ENCODE results near the gene FUZ. TPM values are rescaled to one million over a fixed set of nuclear protein-coding genes. Genes with fewer than 3 reads are reported as not detected.

Gene FUZ
- total and polyA plus RNA-seq, 2 donors (not counting 1 experiment from before 2014, with no cell fraction given) = 30.2 to 31.5 TPM

DNA sequence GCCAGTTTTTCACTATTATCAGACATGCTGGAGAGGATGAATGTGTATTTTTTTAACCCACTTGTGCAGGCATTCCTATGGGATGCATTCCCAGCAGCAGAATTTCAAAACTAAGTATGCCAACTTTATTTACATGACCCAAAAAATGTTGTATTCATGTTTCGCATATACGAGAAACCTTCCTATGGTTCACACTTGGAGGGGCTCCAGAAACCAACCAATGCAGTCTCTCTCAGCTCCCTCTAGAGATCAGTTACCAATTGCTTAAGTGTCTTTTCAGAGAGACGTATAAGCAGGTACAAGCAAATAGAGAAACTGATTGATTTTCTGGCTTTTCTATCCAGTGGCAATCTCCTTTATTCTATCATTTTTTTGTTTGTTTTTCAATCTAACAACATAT lies 32.3 kb upstream of the FUZ start:
- H3K4me3 Mint-ChIP-seq = peak overlapping the region; percentile 42
- CTCF ChIA-PET = no interaction called here

More for the DNA sequence above, 32.3 kb upstream of the FUZ start:
- Mint-ChIP-seq H3K9me3 (ENCODE audit: insufficient read depth) (no peaks in the 10 kb centered on the region), H3K27ac (peak overlapping the region; percentile 84), H3K27me3 (no peaks in the 10 kb centered on the region), H3K4me1 (peaks cover 65% of the 10 kb centered on the region)
- ATAC-seq (ENCODE audit: low read depth) = no peak
- intact Hi-C loops (cut with micrococcal nuclease) = no loop called here
- POLR2A ChIA-PET = interaction anchor here (1.0 to 2.3 kb wide), 4 partner anchors 8 to 32 kb away, joined by 3 to 13 read pairs (median 5); partner anchors contain the start of genes AKT1S1, FUZ and TBC1D17
- H3K79me2 ChIP-seq (ENCODE audit: control insufficient read depth, insufficient read depth, low read length) = peaks cover 10% of the 10 kb centered on the region
- no peak overlapping the region for H3K9ac ChIP-seq (ENCODE audit: low read length)
- peak overlapping the region in 1 of 2 donors; percentile 40 for H3K27ac ChIP-seq (ENCODE audit: low read length in 2 of 2)
- H3K4me3 ChIP-seq (ENCODE audit: control extremely low read depth in 1 of 5, extremely low read depth in 1 of 5, insufficient read depth in 1 of 5, low read depth in 2 of 5, low read length in 4 of 5) = no peak overlapping the region
- H3K9me3 ChIP-seq (ENCODE audit: control extremely low read depth in 1 of 3, control insufficient read depth in 2 of 3, insufficient read depth in 1 of 3, low read length in 2 of 3) = peaks cover 0 to 6% (median 0%) of the 10 kb centered on the region in 3 donors
- WGBS (ENCODE audit: insufficient coverage) = 80% methylated on average over 2 of the region's 3 CpGs
- peaks cover 46 to 65% of the 10 kb centered on the region in 2 donors for H3K4me1 ChIP-seq (ENCODE audit: control insufficient read depth in 2 of 2, insufficient read depth in 2 of 2, low read length in 2 of 2)
- no peak for DNase-seq
- TF ChIP-seq EZH2 (IDR thresholded peaks at IDR 0.05; ENCODE audit: borderline replicate concordance, insufficient read depth, low read depth, low read length, poor library complexity, severe bottlenecking) = no peak
- TF ChIP-seq, protein P1, sequence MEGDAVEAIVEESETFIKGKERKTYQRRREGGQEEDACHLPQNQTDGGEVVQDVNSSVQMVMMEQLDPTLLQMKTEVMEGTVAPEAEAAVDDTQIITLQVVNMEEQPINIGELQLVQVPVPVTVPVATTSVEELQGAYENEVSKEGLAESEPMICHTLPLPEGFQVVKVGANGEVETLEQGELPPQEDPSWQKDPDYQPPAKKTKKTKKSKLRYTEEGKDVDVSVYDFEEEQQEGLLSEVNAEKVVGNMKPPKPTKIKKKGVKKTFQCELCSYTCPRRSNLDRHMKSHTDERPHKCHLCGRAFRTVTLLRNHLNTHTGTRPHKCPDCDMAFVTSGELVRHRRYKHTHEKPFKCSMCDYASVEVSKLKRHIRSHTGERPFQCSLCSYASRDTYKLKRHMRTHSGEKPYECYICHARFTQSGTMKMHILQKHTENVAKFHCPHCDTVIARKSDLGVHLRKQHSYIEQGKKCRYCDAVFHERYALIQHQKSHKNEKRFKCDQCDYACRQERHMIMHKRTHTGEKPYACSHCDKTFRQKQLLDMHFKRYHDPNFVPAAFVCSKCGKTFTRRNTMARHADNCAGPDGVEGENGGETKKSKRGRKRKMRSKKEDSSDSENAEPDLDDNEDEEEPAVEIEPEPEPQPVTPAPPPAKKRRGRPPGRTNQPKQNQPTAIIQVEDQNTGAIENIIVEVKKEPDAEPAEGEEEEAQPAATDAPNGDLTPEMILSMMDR (IDR thresholded peaks at IDR 0.05) = no peak
- H4K20me1 ChIP-seq (ENCODE audit: control insufficient read depth, insufficient read depth, low read length, poor library complexity, severe bottlenecking) = no peaks in the 10 kb centered on the region
- H2AFZ ChIP-seq (ENCODE audit: insufficient read depth, low read depth, low read length, poor library complexity, severe bottlenecking) = no peak overlapping the region
- H3K27me3 ChIP-seq (replicated peaks in 1 of 4; ENCODE audit: control extremely low read depth in 1 of 4, control insufficient read depth in 3 of 4, insufficient read depth in 4 of 4, low read length in 3 of 4) = no peaks in the 10 kb centered on the region
- H3K36me3 ChIP-seq (replicated peaks in 1 of 2; ENCODE audit: control extremely low read depth in 1 of 2, control insufficient read depth in 1 of 2, extremely low read depth in 1 of 2, insufficient read depth in 2 of 2, low read length in 1 of 2) = no peaks in the 10 kb centered on the region
- peak overlapping the region; percentile 59 for H3K4me2 ChIP-seq (replicated peaks; ENCODE audit: low read depth, low read length, poor library complexity, severe bottlenecking)
